ENCODE measurements around the gene DDX19B.
"Not testable (repeated sequence)": the region's sequence is repeated elsewhere in the genome, so short reads cannot be mapped to it uniquely, and the experiment has no call there.

The DDX19B gene

GRCh38 chr16:70267516-70267915, 31.5 kb upstream of the DDX19B start:
- TF ChIP-seq CTCF (conservative IDR thresholded peaks at IDR 0.05; ENCODE audit: low read depth, low read length): peak; percentile 80
- no peak for DNase-seq (ENCODE audit: low read depth)
- H3K4me3 ChIP-seq (ENCODE audit: low read length): no peak overlapping the region

- not testable (repeated sequence) for H3K4me3 ChIP-seq (ENCODE audit: low read length); DNase-seq (ENCODE audit: low read depth)
Observed at GRCh38 chr16:70267922-70268321, 31.1 kb upstream of the DDX19B start.

- TF ChIP-seq CTCF (conservative IDR thresholded peaks at IDR 0.05; ENCODE audit: low read depth, low read length): no peak
- no peak overlapping the region for H3K4me3 ChIP-seq (ENCODE audit: low read length)
- no peak for DNase-seq (ENCODE audit: low read depth)
Observed at GRCh38 chr16:70269471-70269870, 29.5 kb upstream of the DDX19B start.

GRCh38 chr16:70270176-70270575, 28.8 kb upstream of the DDX19B start:
- H3K4me3 ChIP-seq (ENCODE audit: low read length): no peak overlapping the region
- no peak for DNase-seq (ENCODE audit: low read depth)
- no peak for TF ChIP-seq CTCF (conservative IDR thresholded peaks at IDR 0.05; ENCODE audit: low read depth, low read length)

GRCh38 chr16:70271696-70272095, 27.3 kb upstream of the DDX19B start:
- no peak for DNase-seq (ENCODE audit: low read depth)
- H3K4me3 ChIP-seq (ENCODE audit: low read length): no peak overlapping the region
- TF ChIP-seq CTCF (conservative IDR thresholded peaks at IDR 0.05; ENCODE audit: low read depth, low read length): no peak

- H3K4me3 ChIP-seq (ENCODE audit: low read length): no peak overlapping the region
- TF ChIP-seq CTCF (conservative IDR thresholded peaks at IDR 0.05; ENCODE audit: low read depth, low read length): no peak
- no peak for DNase-seq (ENCODE audit: low read depth)
Observed at GRCh38 chr16:70276392-70276791, 22.6 kb upstream of the DDX19B start.

GRCh38 chr16:70287304-70287971, 11.5 kb upstream of the DDX19B start:
- H3K4me3 ChIP-seq (ENCODE audit: low read length); DNase-seq (ENCODE audit: low read depth): not testable (repeated sequence)

- peak; percentile 100 for DNase-seq (ENCODE audit: low read depth)
- no peak for TF ChIP-seq CTCF (conservative IDR thresholded peaks at IDR 0.05; ENCODE audit: low read depth, low read length)
- H3K4me3 ChIP-seq (ENCODE audit: low read length): peak within 1 kb of the TSS; percentile 82
Observed at GRCh38 chr16:70289229-70290094, 9.5 kb upstream of the DDX19B start, which contains the start of gene AARS1. AARS1 (minus strand) TSS chr16:70289506; CDS start chr16:70282763, 6,743 bp downstream.

Data from retinal pigment epithelial cell (primary cell).